ENCODE measurements around the gene MET.
"Not testable (repeated sequence)": the region's sequence is repeated elsewhere in the genome, so short reads cannot be mapped to it uniquely, and the experiment has no call there.

Gene MET

GRCh38 chr7:116708248-116708647, 36.3 kb downstream of the MET start:
- DNase-seq (ENCODE audit: low read depth in 1 of 2, low spot score in 1 of 2), result no peak
- in situ Hi-C loops (cut with HindIII; ENCODE audit: low pct_unique_long_range_greater_than_20kb, low sequenced_read_pairs), result no loop called here
- TF ChIP-seq JUND (IDR thresholded peaks at IDR 0.05; ENCODE audit: low read depth), result no peak

DNA sequence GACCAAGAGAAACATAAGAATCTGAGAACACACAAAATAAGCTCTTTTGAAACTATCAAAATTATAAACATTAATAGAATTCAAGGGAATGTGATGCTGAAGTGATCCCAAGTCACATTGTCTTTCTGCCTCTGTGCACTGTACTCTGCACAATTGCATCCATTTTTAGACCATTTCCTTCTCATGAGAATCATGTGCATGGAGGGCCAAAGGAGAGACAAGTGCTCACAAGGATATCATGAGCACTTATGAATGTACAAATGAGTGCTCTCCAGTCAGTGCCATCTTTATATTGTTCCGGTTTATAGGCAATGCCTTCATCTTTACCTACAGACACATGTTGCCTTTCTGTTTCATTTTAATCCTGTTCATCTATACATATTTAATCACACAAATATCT, 36.9 kb downstream of the MET start:
- DNase-seq (ENCODE audit: low read depth in 1 of 2, low spot score in 1 of 2), result no peak
- in situ Hi-C loops (cut with HindIII; ENCODE audit: low pct_unique_long_range_greater_than_20kb, low sequenced_read_pairs), result no loop called here
- TF ChIP-seq JUND (IDR thresholded peaks at IDR 0.05; ENCODE audit: low read depth), result no peak

GRCh38 chr7:116709336-116709735, 37.3 kb downstream of the MET start:
- no peak for DNase-seq (ENCODE audit: low read depth in 1 of 2, low spot score in 1 of 2)
- in situ Hi-C loops (cut with HindIII; ENCODE audit: low pct_unique_long_range_greater_than_20kb, low sequenced_read_pairs), result no loop called here
- no peak for TF ChIP-seq JUND (IDR thresholded peaks at IDR 0.05; ENCODE audit: low read depth)

DNA sequence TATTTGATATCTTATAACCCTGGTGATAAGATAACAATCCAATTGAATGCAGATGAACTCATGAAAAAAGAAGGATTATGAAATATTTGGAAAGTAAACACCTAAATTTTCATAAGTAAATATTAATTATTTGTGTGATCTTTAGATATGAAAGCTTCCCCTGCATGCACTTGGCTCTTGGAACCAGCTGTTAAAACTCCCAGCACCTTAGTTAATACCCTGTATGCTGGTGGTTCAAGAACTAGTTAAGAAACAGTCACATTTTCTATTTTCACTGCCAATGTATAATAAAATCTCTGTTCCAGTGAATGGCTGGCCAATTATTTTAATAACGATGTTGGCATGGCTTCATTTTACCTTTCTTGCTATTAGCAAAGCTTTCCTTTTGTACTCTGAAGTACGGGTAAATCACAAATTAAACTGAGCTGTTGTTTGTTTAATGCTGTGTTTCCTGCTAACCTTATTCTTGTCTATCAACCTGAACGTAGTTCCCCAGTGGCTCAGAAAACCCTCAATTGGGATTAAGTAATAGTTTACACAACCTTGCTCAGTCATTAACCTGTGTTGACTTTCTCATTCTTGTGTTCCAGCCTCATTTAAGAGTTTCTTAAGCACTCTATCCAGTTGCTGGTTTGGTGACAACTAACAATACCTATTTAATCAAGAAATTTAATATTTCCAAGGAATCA, 38.9 kb downstream of the MET start:
- no peak for TF ChIP-seq JUND (IDR thresholded peaks at IDR 0.05; ENCODE audit: low read depth)
- peak in 1 of 2 experiments; percentile 1 for DNase-seq (ENCODE audit: low read depth in 1 of 2, low spot score in 1 of 2)
- in situ Hi-C loops (cut with HindIII; ENCODE audit: low pct_unique_long_range_greater_than_20kb, low sequenced_read_pairs), result no loop called here

- no peak for TF ChIP-seq JUND (IDR thresholded peaks at IDR 0.05; ENCODE audit: low read depth)
- in situ Hi-C loops (cut with HindIII; ENCODE audit: low pct_unique_long_range_greater_than_20kb, low sequenced_read_pairs), result no loop called here
- no peak for DNase-seq (ENCODE audit: low read depth in 1 of 2, low spot score in 1 of 2)
These were observed 39.8 kb downstream of the MET start for GRCh38 chr7:116711790-116712189.

DNA sequence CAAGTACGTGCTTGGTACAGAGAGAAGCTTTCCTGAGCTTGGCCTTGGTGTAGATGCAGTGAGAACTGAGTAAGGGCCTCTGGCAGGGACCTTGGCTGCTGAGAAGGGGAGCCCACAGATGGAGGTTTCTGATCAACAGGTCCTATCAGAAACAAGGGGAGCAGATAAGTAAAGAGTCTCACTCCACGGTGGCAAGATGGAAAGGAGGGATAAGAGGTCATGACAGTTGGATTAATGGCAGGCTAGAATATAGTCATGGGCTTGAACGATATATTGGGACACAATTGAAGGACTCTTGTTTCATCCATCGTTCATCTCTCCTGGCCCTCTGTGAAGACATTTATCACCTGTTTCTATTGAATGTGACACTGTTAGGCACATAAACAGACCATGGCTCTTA, 41.5 kb downstream of the MET start:
- in situ Hi-C loops (cut with HindIII; ENCODE audit: low pct_unique_long_range_greater_than_20kb, low sequenced_read_pairs), result no loop called here
- no peak for TF ChIP-seq JUND (IDR thresholded peaks at IDR 0.05; ENCODE audit: low read depth)
- DNase-seq (ENCODE audit: low read depth in 1 of 2, low spot score in 1 of 2), result no peak

GRCh38 chr7:116713918-116714317, 41.9 kb downstream of the MET start:
- no peak for DNase-seq (ENCODE audit: low read depth in 1 of 2, low spot score in 1 of 2)
- TF ChIP-seq JUND (IDR thresholded peaks at IDR 0.05; ENCODE audit: low read depth), result no peak
- in situ Hi-C loops (cut with HindIII; ENCODE audit: low pct_unique_long_range_greater_than_20kb, low sequenced_read_pairs), result no loop called here

DNA sequence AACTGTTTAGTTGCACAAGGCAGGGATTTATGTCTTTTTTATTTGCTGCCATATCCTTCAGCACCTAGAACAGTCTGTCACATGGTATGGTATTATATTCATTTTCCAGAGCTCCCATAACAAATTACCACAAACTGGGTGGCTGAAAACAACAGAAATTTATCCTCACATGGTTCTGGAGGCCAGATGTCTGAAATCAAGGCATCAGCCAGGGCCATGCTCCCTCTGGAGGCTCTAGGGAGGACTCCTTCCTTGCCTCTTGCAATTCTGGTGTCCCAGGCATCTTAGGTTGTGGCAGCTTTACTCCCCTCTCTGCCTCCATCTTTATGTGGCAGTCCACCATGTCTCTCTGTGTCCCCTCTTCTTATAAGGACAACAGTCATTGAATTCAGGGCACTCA, 43.1 kb downstream of the MET start:
- in situ Hi-C loops (cut with HindIII; ENCODE audit: low pct_unique_long_range_greater_than_20kb, low sequenced_read_pairs), result no loop called here
- no peak for DNase-seq (ENCODE audit: low read depth in 1 of 2, low spot score in 1 of 2)
- no peak for TF ChIP-seq JUND (IDR thresholded peaks at IDR 0.05; ENCODE audit: low read depth)

DNA sequence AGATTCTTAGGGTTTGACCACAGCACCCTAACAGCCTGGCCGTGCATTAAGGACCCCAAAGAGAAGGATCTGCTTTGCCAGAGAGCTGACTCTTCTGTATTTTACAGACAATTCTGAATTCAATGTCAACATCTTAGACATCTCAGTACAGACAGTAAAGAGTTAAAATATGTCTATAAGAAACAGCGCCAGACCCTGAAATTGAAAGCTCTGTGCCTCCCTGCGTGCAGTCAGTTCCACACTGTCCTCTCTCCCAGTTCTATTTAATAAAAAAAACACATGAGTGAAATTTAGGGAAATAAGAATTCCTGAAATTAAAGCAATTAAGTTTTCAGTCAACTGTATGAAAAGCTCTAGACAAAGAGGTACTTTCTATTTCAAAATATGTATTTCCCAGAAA, 45.1 kb downstream of the MET start:
- in situ Hi-C loops (cut with HindIII; ENCODE audit: low pct_unique_long_range_greater_than_20kb, low sequenced_read_pairs), result no loop called here
- no peak for DNase-seq (ENCODE audit: low read depth in 1 of 2, low spot score in 1 of 2)
- no peak for TF ChIP-seq JUND (IDR thresholded peaks at IDR 0.05; ENCODE audit: low read depth)

GRCh38 chr7:116723959-116724529, 52.0 kb downstream of the MET start:
- DNase-seq (ENCODE audit: low read depth in 1 of 2, low spot score in 1 of 2); in situ Hi-C loops (cut with HindIII; ENCODE audit: low pct_unique_long_range_greater_than_20kb, low sequenced_read_pairs): not testable (repeated sequence)

GRCh38 chr7:116724560-116725231, 52.7 kb downstream of the MET start:
- TF ChIP-seq JUND (IDR thresholded peaks at IDR 0.05; ENCODE audit: low read depth), result no peak
- DNase-seq (ENCODE audit: low read depth in 1 of 2, low spot score in 1 of 2), result no peak
- in situ Hi-C loops (cut with HindIII; ENCODE audit: low pct_unique_long_range_greater_than_20kb, low sequenced_read_pairs), result no loop called here

DNA sequence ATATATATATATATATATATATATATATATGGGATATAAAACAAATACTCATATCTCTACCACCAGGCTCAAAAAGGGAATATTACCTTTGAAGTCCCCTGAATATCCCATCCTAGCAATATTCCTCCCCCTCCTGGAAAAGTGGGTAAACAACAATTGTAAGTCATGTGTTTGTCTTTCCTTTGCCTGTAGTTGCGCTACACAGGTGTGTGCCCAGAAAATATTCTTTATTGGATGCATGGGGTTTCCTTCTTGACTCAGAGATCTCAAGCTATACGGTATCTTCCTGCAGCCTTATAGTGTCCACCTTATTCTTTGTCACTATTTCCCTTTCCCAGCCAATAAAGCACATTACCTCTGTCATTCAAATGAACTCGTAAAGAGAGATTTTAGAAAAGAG, 54.2 kb downstream of the MET start:
- in situ Hi-C loops (cut with HindIII; ENCODE audit: low pct_unique_long_range_greater_than_20kb, low sequenced_read_pairs), result no loop called here
- TF ChIP-seq JUND (IDR thresholded peaks at IDR 0.05; ENCODE audit: low read depth), result no peak
- DNase-seq (ENCODE audit: low read depth in 1 of 2, low spot score in 1 of 2), result no peak

DNA sequence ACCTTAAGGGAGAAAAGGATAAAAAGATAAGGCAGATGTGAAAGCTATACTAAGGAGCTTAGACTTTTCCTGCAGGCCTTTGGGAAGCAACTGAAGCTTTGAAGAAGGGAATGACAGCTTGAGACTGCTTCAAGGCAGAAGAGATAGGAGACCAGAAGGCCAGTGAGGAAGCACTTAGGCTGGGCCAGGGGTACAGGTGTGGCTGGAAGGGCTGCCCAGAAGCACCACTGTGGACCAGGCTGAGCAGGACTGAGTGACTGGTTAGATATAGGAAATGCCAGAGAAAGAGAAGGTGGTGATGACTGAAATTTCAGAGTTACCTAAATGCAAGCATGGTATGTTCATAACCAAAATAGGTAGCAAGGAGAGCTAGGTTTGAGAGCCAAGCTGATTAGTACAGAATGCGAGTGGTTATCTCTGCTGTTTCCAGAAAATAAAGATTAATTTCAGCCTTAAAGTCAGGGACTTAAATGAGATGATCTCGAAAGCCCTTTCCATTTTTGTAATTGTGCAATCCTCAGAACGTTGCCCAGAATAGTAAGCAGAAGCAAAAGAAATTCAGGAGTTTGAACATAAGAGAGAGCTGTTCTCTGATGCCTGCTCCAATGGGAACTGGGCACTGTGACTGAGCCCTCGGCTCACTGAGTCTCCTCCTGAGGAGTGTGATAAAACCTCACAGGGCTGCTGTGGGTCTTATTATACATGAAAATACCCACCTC, 54.9 kb downstream of the MET start:
- in situ Hi-C loops (cut with HindIII; ENCODE audit: low pct_unique_long_range_greater_than_20kb, low sequenced_read_pairs), result no loop called here
- TF ChIP-seq JUND (IDR thresholded peaks at IDR 0.05; ENCODE audit: low read depth), result no peak
- DNase-seq (ENCODE audit: low read depth in 1 of 2, low spot score in 1 of 2), result no peak

All from T47D (cell line).